A549 (cell line): ENCODE results near the gene ZSWIM7. TPM values are rescaled to one million over a fixed set of nuclear protein-coding genes. Genes with fewer than 3 reads are reported as not detected.

Experiments
- ATAC-seq, 2 experiments: fragments of 200-7000 bp in 1 of 2; fragments of >200 bp in 1 of 2; cut with Nextera tagmentation in 1 of 2; cut with Tn5 transposase in 1 of 2; 3 replicates each; pipeline versions ENCODE4 v1.8.0 to v1.9.1; 2018 to 2020; ENCODE audit warnings: mild to moderate bottlenecking in 1 of 2, moderate library complexity in 1 of 2
- CTCF ChIA-PET: fragments of 300-600 bp; sonication (Branson Sonifier 250); formaldehyde crosslinking; extraction: SDS; loops from one replicate; lab custom pipeline; 2021; ENCODE audit warnings: antibody characterized with exemption, inconsistent platforms; lab: Yijun Ruan, JAX
- POLR2A ChIA-PET: fragments of 350-600 bp; formaldehyde crosslinking; extraction: SDS; loops from one replicate; lab custom pipeline; 2021; ENCODE audit warnings: antibody characterized with exemption, inconsistent platforms; lab: Yijun Ruan, JAX
- DNase-seq, 2 experiments: peaks; one replicate each; pipeline versions ENCODE4 v3.0.0 to v3.0.0-alpha.2; 2011 to 2016; ENCODE audit warnings: low read depth in 1 of 2, low spot score in 1 of 2
- FAIRE-seq: peaks from 2 replicates; lab custom pipeline; 2011; peaks lifted over from hg19 to GRCh38; lab: Jason Lieb, UNC
- H3K27ac ChIP-seq, 2 experiments: fragments of >200 bp; sonication (Bioruptor Twin); formaldehyde crosslinking; 3 replicates each; pipeline ENCODE4 v1.5.1; 2016 to 2017
- H3K4me1 ChIP-seq: fragments of >200 bp; sonication (Bioruptor Twin); formaldehyde crosslinking; 3 replicates; pipeline ENCODE4 v1.6.1; 2016
- H3K4me2 ChIP-seq: fragments of >200 bp; sonication (Bioruptor Twin); formaldehyde crosslinking; 3 replicates; pipeline ENCODE4 v1.6.1; 2016
- H3K4me3 ChIP-seq: fragments of >200 bp; sonication (Bioruptor Twin); formaldehyde crosslinking; 3 replicates; pipeline ENCODE4 v1.5.1; 2016
- H3K9me3 ChIP-seq: fragments of >200 bp; sonication (Bioruptor Twin); formaldehyde crosslinking; 3 replicates; pipeline ENCODE4 v1.6.1; 2016
- CBX8 ChIP-seq: fragments of 200-600 bp; sonication (generic); IDR thresholded peaks from 2 replicates; pipeline ENCODE4 v1.6.1; 2016
- FOSB ChIP-seq: fragments of 250-450 bp; sonication (Bioruptor Pico); IDR thresholded peaks from 2 replicates; pipeline ENCODE4 v1.5.0; 2020; ENCODE audit warnings: mild to moderate bottlenecking, moderate library complexity
- FOSL2 ChIP-seq, 2 experiments: fragments of 450-650 bp in 1 of 2; fragments of >200 bp in 1 of 2; sonication (Bioruptor Twin) in 1 of 2; formaldehyde crosslinking; IDR thresholded peaks; 2 replicates each; pipeline versions ENCODE4 v1.5.0 to v1.6.1; 2016 to 2020; ENCODE audit warnings: mild to moderate bottlenecking in 1 of 2, moderate library complexity in 1 of 2
- GATA3 ChIP-seq: IDR thresholded peaks from 2 replicates; pipeline ENCODE4 v1.6.1; 2012; ENCODE audit warnings: borderline replicate concordance
- HDAC2 ChIP-seq: fragments of 200-600 bp; sonication (generic); IDR thresholded peaks from 2 replicates; pipeline ENCODE4 v1.6.1; 2016
- HOXB5 ChIP-seq: fragments of 250-450 bp; sonication (Bioruptor Pico); IDR thresholded peaks from 2 replicates; pipeline ENCODE4 v1.5.0; 2020; ENCODE audit warnings: mild to moderate bottlenecking, moderate library complexity
- KDM5A ChIP-seq: fragments of 200-600 bp; sonication (generic); IDR thresholded peaks from 2 replicates; pipeline ENCODE4 v1.6.1; 2016; ENCODE audit warnings: antibody characterized with exemption, mild to moderate bottlenecking
- POLR2AphosphoS2 ChIP-seq: conservative IDR thresholded peaks from 2 replicates; pipeline ENCODE4 v1.6.1; 2012; ENCODE audit warnings: low read length, improper control_type of control experiment, inconsistent platforms
- RCOR1 ChIP-seq: fragments of 150-350 bp; IDR thresholded peaks from 2 replicates; pipeline ENCODE4 v1.6.1; 2014; ENCODE audit warnings: antibody characterized with exemption, low read length, low read depth
- RFX5 ChIP-seq: fragments of 450-650 bp; IDR thresholded peaks from 2 replicates; pipeline ENCODE4 v1.7.1; 2014; ENCODE audit warnings: antibody characterized with exemption, mild to moderate bottlenecking, moderate library complexity
- TP53 ChIP-seq: fragments of 250-450 bp; sonication (Bioruptor Pico); IDR thresholded peaks from 2 replicates; pipeline ENCODE4 v1.5.0; 2021; ENCODE audit warnings: mild to moderate bottlenecking, moderate library complexity
- ZFP36 ChIP-seq: fragments of 450-650 bp; IDR thresholded peaks from 2 replicates; pipeline ENCODE4 v1.6.1; 2014; ENCODE audit warnings: borderline replicate concordance; ENCODE audit not compliant: partially characterized antibody
- ZNF302 ChIP-seq: fragments of 250-450 bp; sonication (Bioruptor Pico); IDR thresholded peaks from 2 replicates; pipeline ENCODE4 v1.9.0; 2021; ENCODE audit warnings: inconsistent platforms, mild to moderate bottlenecking, moderate library complexity
- WGBS: methylation state at CpG from one replicate; pipeline ENCODE4 v1.1.6; 2017; ENCODE audit errors: missing lambda C conversion rate; 5-methylcytosine and 5-hydroxymethylcytosine counted together
- polyA plus RNA-seq, 4 experiments: library from polyadenylated mRNA; depleted of rRNA in 3 of 4; stranded (reverse); fragments of >200 nt; fragmentation: RNase III in 1 of 4; extraction: RNeasy Plus Mini Kit Qiagen cat#74134 plus additional on column Dnase treatment in 1 of 4; gene quantifications; 2 replicates in 3 of 4; 3 replicates in 1 of 4; pipeline ENCODE4 v1.2.3, GENCODE V29; 2011 to 2017
- TF ChIP-seq, protein P1 (sequence below): fragments of >200 bp; sonication (Bioruptor Twin); formaldehyde crosslinking; IDR thresholded peaks from 3 replicates; pipeline ENCODE4 v1.6.1; 2016
- TF ChIP-seq, protein P2 (sequence below): fragments of 450-650 bp; IDR thresholded peaks from 2 replicates; pipeline ENCODE4 v1.6.1; 2014; ENCODE audit warnings: antibody characterized with exemption
- TF ChIP-seq, protein P3 (sequence below): fragments of 200-600 bp; sonication (generic); IDR thresholded peaks from 2 replicates; pipeline ENCODE4 v1.6.1; 2016; ENCODE audit warnings: antibody characterized with exemption, mild to moderate bottlenecking, moderate library complexity
- TF ChIP-seq, protein P4 (sequence below): fragments of 250-450 bp; sonication (Bioruptor Pico); IDR thresholded peaks from 2 replicates; pipeline ENCODE4 v1.5.0; 2020; ENCODE audit warnings: low read depth, mild to moderate bottlenecking, moderate library complexity
- TF ChIP-seq, protein P5 (sequence below): IDR thresholded peaks from 2 replicates; pipeline ENCODE4 v1.6.1; 2012

The ZSWIM7 gene
- polyA plus RNA-seq, 2 of the 4 experiments (the other 2 are of a cell fraction), result 60.0 to 65.5 TPM

DNA sequence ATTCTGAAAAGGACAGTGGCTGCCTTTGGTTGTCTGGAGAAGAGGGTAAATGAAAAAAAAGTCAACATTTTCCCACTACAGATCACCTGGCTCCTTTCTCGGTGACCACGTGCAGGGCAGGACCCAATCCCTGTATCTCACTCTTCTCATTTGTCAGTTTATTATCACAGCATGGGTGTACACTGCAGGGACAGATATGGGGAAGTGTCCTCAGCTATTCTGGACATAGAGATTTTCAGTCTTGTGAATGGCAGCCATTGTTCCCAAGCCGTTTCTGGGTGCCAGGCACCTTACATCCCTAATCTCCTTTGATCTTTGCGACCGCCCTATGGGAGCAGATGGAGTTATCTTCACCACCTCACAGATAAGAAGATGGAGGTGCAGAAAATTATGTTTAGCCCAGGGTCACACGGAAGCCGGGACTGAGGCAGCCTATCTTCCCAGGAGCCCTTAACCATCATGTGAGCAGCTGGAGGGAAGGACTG lies 47.4 kb downstream of the ZSWIM7 start:
- no peak for FAIRE-seq
- no peak for ATAC-seq
- H3K9me3 ChIP-seq, result no peaks in the 10 kb centered on the region
- WGBS, result 88% methylated on average over 7 of the region's 7 CpGs
- TF ChIP-seq HOXB5 (CRISPR knock-in tag), result no peak
- TF ChIP-seq, protein P1, sequence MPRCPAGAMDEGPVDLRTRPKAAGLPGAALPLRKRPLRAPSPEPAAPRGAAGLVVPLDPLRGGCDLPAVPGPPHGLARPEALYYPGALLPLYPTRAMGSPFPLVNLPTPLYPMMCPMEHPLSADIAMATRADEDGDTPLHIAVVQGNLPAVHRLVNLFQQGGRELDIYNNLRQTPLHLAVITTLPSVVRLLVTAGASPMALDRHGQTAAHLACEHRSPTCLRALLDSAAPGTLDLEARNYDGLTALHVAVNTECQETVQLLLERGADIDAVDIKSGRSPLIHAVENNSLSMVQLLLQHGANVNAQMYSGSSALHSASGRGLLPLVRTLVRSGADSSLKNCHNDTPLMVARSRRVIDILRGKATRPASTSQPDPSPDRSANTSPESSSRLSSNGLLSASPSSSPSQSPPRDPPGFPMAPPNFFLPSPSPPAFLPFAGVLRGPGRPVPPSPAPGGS, result no peak
- TF ChIP-seq POLR2AphosphoS2, result no peak
- no peak for TF ChIP-seq KDM5A
- TF ChIP-seq, protein P2, sequence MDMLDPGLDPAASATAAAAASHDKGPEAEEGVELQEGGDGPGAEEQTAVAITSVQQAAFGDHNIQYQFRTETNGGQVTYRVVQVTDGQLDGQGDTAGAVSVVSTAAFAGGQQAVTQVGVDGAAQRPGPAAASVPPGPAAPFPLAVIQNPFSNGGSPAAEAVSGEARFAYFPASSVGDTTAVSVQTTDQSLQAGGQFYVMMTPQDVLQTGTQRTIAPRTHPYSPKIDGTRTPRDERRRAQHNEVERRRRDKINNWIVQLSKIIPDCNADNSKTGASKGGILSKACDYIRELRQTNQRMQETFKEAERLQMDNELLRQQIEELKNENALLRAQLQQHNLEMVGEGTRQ, result no peak
- TF ChIP-seq CBX8, result no peak
- TF ChIP-seq ZFP36, result no peak
- no peak for TF ChIP-seq RCOR1
- TF ChIP-seq, protein P3, sequence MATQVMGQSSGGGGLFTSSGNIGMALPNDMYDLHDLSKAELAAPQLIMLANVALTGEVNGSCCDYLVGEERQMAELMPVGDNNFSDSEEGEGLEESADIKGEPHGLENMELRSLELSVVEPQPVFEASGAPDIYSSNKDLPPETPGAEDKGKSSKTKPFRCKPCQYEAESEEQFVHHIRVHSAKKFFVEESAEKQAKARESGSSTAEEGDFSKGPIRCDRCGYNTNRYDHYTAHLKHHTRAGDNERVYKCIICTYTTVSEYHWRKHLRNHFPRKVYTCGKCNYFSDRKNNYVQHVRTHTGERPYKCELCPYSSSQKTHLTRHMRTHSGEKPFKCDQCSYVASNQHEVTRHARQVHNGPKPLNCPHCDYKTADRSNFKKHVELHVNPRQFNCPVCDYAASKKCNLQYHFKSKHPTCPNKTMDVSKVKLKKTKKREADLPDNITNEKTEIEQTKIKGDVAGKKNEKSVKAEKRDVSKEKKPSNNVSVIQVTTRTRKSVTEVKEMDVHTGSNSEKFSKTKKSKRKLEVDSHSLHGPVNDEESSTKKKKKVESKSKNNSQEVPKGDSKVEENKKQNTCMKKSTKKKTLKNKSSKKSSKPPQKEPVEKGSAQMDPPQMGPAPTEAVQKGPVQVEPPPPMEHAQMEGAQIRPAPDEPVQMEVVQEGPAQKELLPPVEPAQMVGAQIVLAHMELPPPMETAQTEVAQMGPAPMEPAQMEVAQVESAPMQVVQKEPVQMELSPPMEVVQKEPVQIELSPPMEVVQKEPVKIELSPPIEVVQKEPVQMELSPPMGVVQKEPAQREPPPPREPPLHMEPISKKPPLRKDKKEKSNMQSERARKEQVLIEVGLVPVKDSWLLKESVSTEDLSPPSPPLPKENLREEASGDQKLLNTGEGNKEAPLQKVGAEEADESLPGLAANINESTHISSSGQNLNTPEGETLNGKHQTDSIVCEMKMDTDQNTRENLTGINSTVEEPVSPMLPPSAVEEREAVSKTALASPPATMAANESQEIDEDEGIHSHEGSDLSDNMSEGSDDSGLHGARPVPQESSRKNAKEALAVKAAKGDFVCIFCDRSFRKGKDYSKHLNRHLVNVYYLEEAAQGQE, result no peak
- peaks cover 21% of the 10 kb centered on the region for H3K4me1 ChIP-seq
- POLR2A ChIA-PET, result no interaction called here
- H3K4me3 ChIP-seq, result no peak overlapping the region
- CTCF ChIA-PET, result interaction anchor here (0.6 kb wide), 1 partner anchor 46 kb away, joined by 3 read pairs; no protein-coding TSS in a partner anchor
- no peak for DNase-seq
- H3K27ac ChIP-seq, result peak overlapping the region in 1 of 2 experiments; percentile 12; a peak in 1 of 6 replicates
- no peak overlapping the region for H3K4me2 ChIP-seq

DNA sequence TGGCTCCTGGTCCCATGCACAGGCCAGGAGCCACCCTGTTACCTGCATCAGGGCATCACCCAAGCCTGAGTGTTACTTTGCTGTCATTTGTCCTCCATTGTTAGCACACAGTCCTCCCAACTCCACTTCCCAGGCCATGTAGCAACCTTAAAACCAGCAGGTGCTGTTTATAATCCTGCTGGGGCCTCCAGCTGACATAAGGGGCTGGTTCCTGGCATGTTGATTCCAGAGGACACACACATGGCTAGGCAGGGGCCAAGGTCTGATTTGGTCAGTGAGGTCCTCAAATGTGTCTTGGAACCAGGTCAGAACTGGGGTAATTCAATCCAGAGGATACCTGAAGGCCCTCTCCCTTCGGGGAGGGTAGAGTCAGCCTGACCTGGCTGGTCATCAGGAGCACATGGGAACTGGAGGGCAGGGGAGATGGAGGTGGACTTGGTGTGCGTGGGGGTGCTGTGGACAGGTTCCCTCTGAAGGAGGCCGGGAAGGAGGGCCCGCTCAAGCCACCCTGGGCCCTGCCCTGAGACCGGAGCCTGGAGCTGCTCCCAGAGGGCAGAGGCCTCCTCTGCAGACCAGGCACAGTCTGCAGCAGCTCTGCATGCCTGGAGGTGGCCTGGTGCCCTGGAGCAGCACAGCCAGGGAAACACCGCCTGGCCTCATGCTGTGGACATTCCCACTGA lies 48.0 kb downstream of the ZSWIM7 start:
- WGBS, result 96% methylated on average over 6 of the region's 6 CpGs
- ChIA-PET CTCF (interaction anchor here (0.6 kb wide), 1 partner anchor 47 kb away, joined by 3 read pairs; no protein-coding TSS in a partner anchor), POLR2A (no interaction called here)
- Histone ChIP-seq H3K27ac (peak overlapping the region in 1 of 2 experiments; percentile 12; a peak in 1 of 6 replicates), H3K4me1 (peaks cover 26% of the 10 kb centered on the region), H3K4me3 (no peak overlapping the region), H3K4me2 (no peak overlapping the region), H3K9me3 (no peaks in the 10 kb centered on the region)
- TF ChIP-seq TP53 (CRISPR knock-in tag) (no peak), HDAC2 (no peak), GATA3 (no peak), FOSL2 (IDR thresholded peaks at IDR 0.05) (no peak), FOSL2 (CRISPR knock-in tag; IDR thresholded peaks at IDR 0.05) (no peak), ZNF302 (CRISPR knock-in tag) (no peak), FOSB (CRISPR knock-in tag) (no peak), RFX5 (no peak)
- TF ChIP-seq, protein P4, sequence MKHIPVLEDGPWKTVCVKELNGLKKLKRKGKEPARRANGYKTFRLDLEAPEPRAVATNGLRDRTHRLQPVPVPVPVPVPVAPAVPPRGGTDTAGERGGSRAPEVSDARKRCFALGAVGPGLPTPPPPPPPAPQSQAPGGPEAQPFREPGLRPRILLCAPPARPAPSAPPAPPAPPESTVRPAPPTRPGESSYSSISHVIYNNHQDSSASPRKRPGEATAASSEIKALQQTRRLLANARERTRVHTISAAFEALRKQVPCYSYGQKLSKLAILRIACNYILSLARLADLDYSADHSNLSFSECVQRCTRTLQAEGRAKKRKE (CRISPR knock-in tag), result no peak
- TF ChIP-seq, protein P5, sequence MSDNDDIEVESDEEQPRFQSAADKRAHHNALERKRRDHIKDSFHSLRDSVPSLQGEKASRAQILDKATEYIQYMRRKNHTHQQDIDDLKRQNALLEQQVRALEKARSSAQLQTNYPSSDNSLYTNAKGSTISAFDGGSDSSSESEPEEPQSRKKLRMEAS, result no peak
- ATAC-seq, result peak; percentile 31 to 32; a peak in 3 of 6 replicates
- no peak for FAIRE-seq
- no peak for DNase-seq
